GM12878 (cell line): ENCODE measurements around the gene CYB5R2. TPM values are rescaled to one million over a fixed set of nuclear protein-coding genes. Genes with fewer than 3 reads are reported as not detected.

Experiments used
- ATAC-seq: fragments of 200-7000 bp; cut with Tn5 transposase; 3 replicates; pipeline ENCODE4 v1.9.1; 2020; ENCODE audit warnings: mild to moderate bottlenecking, moderate library complexity
- BruUV-seq: library from RNA; stranded (reverse); fragments of 400-500 nt; replicated peaks from 2 replicates; lab custom pipeline; 2021; lab: Mats Ljungman, UMichigan
- CTCF ChIA-PET: fragments of 300-600 bp; sonication (Branson Sonifier 250); formaldehyde crosslinking; extraction: SDS; loops from one replicate; lab custom pipeline; 2021; ENCODE audit warnings: inconsistent platforms; lab: Yijun Ruan, JAX
- POLR2A ChIA-PET: fragments of 350-600 bp; formaldehyde crosslinking; extraction: SDS; loops from one replicate; lab custom pipeline; 2021; ENCODE audit warnings: inconsistent platforms; lab: Charles Lee
- RAD21 ChIA-PET: fragments of 300-600 bp; sonication (Branson Sonifier 250); formaldehyde crosslinking; loops from one replicate; lab custom pipeline; 2023; ENCODE audit warnings: antibody characterized with exemption; ENCODE audit not compliant: unreplicated experiment; lab: Charles Lee
- SMC1A ChIA-PET: fragments of 300-600 bp; sonication (Branson Sonifier 250); formaldehyde crosslinking; loops from one replicate; lab custom pipeline; 2023; ENCODE audit not compliant: unreplicated experiment, uncharacterized antibody; lab: Charles Lee
- DNase-seq: peaks from one replicate; pipeline ENCODE4 v3.0.0-alpha.2; 2011; ENCODE audit warnings: low read depth, low spot score
- FAIRE-seq: peaks from 3 replicates; lab custom pipeline; 2011; peaks lifted over from hg19 to GRCh38; lab: Jason Lieb, UNC
- H2AFZ ChIP-seq: 2 replicates; pipeline ENCODE4 v1.6.0; 2011; ENCODE audit warnings: low read depth, low read length, control low read depth; ENCODE audit not compliant: control insufficient read depth
- H3K27ac ChIP-seq: 2 replicates; pipeline ENCODE4 v1.5.1; 2011; ENCODE audit warnings: control low read depth; ENCODE audit not compliant: control insufficient read depth, insufficient read depth
- H3K27me3 ChIP-seq, 2 experiments: replicated peaks in 1 of 2; 2 replicates each; pipeline versions ENCODE4 v1.6.0 to v1.6.1; 2011; ENCODE audit warnings: low read length in 1 of 2; ENCODE audit not compliant: control insufficient read depth in 2 of 2, insufficient read depth in 2 of 2
- H3K36me3 ChIP-seq, 2 experiments: 2 replicates each; pipeline ENCODE4 v1.5.1; 2011; ENCODE audit warnings: low read length in 1 of 2; ENCODE audit not compliant: control insufficient read depth in 2 of 2, insufficient read depth in 2 of 2
- H3K4me1 ChIP-seq: 2 replicates; pipeline ENCODE4 v1.6.1; 2011; ENCODE audit warnings: mild to moderate bottlenecking, low read length, moderate library complexity, mixed read lengths; ENCODE audit not compliant: control insufficient read depth, insufficient read depth
- H3K4me2 ChIP-seq: 2 replicates; pipeline ENCODE4 v1.6.0; 2011; ENCODE audit warnings: control low read depth; ENCODE audit not compliant: control insufficient read depth, insufficient read depth
- H3K4me3 ChIP-seq: fragments of 200-600 bp; sonication (generic); 2 replicates; pipeline ENCODE4 v1.5.1; 2016
- H3K79me2 ChIP-seq: 2 replicates; pipeline ENCODE4 v1.6.0; 2011; ENCODE audit warnings: low read length; ENCODE audit not compliant: control insufficient read depth, insufficient read depth
- H3K9ac ChIP-seq: 2 replicates; pipeline ENCODE4 v1.8.0; 2011; ENCODE audit warnings: low read length, control low read depth, mixed read lengths; ENCODE audit not compliant: control insufficient read depth, insufficient read depth
- H3K9me3 ChIP-seq: replicated peaks from 3 replicates; pipeline ENCODE4 v1.5.1; 2011; ENCODE audit warnings: mild to moderate bottlenecking, low read length; ENCODE audit not compliant: control insufficient read depth, insufficient read depth
- H4K20me1 ChIP-seq: 2 replicates; pipeline ENCODE4 v1.6.0; 2011; ENCODE audit not compliant: control insufficient read depth, insufficient read depth
- HDAC6 ChIP-seq: fragments of 200-600 bp; sonication (generic); IDR thresholded peaks from one replicate; pipeline ENCODE4 v1.8.0; 2017; ENCODE audit warnings: antibody characterized with exemption; ENCODE audit not compliant: unreplicated experiment
- NBN ChIP-seq: fragments of 450-650 bp; IDR thresholded peaks from 2 replicates; pipeline ENCODE4 v1.6.1; 2016
- RFX5 ChIP-seq: IDR thresholded peaks from 2 replicates; pipeline ENCODE4 v1.6.1; 2011; ENCODE audit warnings: low read depth, low read length, improper control_type of control experiment
- SP1 ChIP-seq: IDR thresholded peaks from one replicate; pipeline ENCODE4 v1.6.1; 2011; ENCODE audit warnings: low read depth, low read length
- ZSCAN29 ChIP-seq: fragments of 450-650 bp; IDR thresholded peaks from 2 replicates; pipeline ENCODE4 v1.6.1; 2017; ENCODE audit warnings: mild to moderate bottlenecking, moderate library complexity
- ZZZ3 ChIP-seq: IDR thresholded peaks from 2 replicates; pipeline ENCODE4 v1.6.1; 2011; ENCODE audit warnings: low read depth; ENCODE audit not compliant: control insufficient read depth, insufficient read length
- WGBS: methylation state at CpG from one replicate; pipeline ENCODE4 v1.1.6; 2016; ENCODE audit warnings: low lambda C conversion rate; ENCODE audit not compliant: insufficient replicate concordance, insufficient coverage; ENCODE audit errors: missing lambda C conversion rate; 5-methylcytosine and 5-hydroxymethylcytosine counted together
- in situ Hi-C: fragments of 300-500 bp; cut with MboI; formaldehyde crosslinking; loops from 9 replicates; pipeline ENCODE4 v1.14.3; 2018; ENCODE audit warnings: mixed read lengths
- intact Hi-C: fragments of 100-400 bp; cut with micrococcal nuclease; formaldehyde crosslinking; loops from one replicate; pipeline ENCODE4 v1.14.2; 2022; ENCODE audit not compliant: unreplicated experiment
- polyA plus RNA-seq, 11 experiments: library from polyadenylated mRNA; depleted of rRNA in 4 of 11; unstranded in 6 of 11; stranded (reverse) in 5 of 11; fragments of >200 nt; fragmentation: Nextera tagmentation in 4 of 11; fragmentation: Illumina TruSeq in 1 of 11; extraction: Ambion mirVana in 4 of 11; extraction: Trizol in 1 of 11; gene quantifications; 1 replicate in 1 of 11; 2 replicates in 10 of 11; pipeline versions ENCODE4 v1.2.1 to v1.2.3, GENCODE V29; 2011 to 2016; ENCODE audit warnings: inconsistent platforms in 2 of 11, missing spikeins in 2 of 11, low read depth in 1 of 11
- total RNA-seq, 4 experiments: library from RNA; depleted of rRNA in 3 of 4; stranded (reverse); fragments of >200 nt in 3 of 4; fragmentation: Illumina TruSeq in 1 of 4; extraction: Trizol in 1 of 4; gene quantifications; 2 replicates each; pipeline versions ENCODE4 v1.2.1 to v1.2.3, GENCODE V29; 2013 to 2021
- TF ChIP-seq, protein P1 (sequence below): fragments of 450-650 bp; IDR thresholded peaks from 2 replicates; pipeline ENCODE4 v1.6.1; 2017; ENCODE audit warnings: borderline replicate concordance
- TF ChIP-seq, protein P2 (sequence below): fragments of 450-650 bp; IDR thresholded peaks from 2 replicates; pipeline ENCODE4 v1.6.1; 2016; ENCODE audit warnings: mild to moderate bottlenecking, moderate library complexity, borderline replicate concordance
- TF ChIP-seq, protein P3 (sequence below): fragments of 450-650 bp; IDR thresholded peaks from 2 replicates; pipeline ENCODE4 v1.6.1; 2014; ENCODE audit warnings: mild to moderate bottlenecking
- TF ChIP-seq, protein P4 (sequence below): IDR thresholded peaks from 2 replicates; pipeline ENCODE4 v1.6.1; 2012; ENCODE audit warnings: low read depth, low read length, improper control_type of control experiment
- TF ChIP-seq, protein P5 (sequence below): IDR thresholded peaks from 2 replicates; pipeline ENCODE4 v1.6.1; 2011; ENCODE audit warnings: borderline replicate concordance, low read depth, mild to moderate bottlenecking, moderate library complexity, low read length; ENCODE audit not compliant: insufficient read depth, poor library complexity, severe bottlenecking

CYB5R2 gene
- total and polyA plus RNA-seq, 10 of the 15 experiments (the other 5 are each of a cell fraction or from before 2014, with no cell fraction given) = 21.0 to 111 (median 70.4) TPM

DNA sequence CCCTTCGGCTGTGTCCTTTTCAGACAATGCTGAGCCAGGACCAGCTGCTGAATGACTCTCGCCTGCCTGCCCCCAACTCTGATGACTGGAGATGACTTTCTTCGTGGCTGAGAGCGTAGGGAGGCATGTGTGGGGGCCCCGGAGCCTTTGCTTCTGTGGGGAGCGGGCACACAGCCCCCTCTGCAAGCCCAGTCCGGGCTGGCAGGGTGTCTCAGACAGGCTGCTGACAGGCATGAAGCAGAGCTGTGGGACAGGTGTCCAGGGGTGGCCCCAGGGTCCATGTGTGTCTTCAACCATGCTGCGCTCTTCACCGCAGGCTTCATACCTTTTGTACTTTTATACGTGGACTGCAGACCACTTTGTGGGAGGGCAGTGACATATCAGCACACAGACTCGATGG lies 16.6 kb downstream of the CYB5R2 start:
- ChIA-PET RAD21 (interaction anchor here (0.7 to 2.0 kb wide), 7 partner anchors 29 to 304 kb away, joined by 3 to 11 read pairs (median 5); partner anchors contain the start of gene PPFIBP2), CTCF (interaction anchor here (0.7 to 2.7 kb wide), 21 partner anchors 8 to 559 kb away, joined by 3 to 16 read pairs (median 4); partner anchors contain the start of gene PPFIBP2), SMC1A (interaction anchor here (0.7 to 1.8 kb wide), 9 partner anchors 31 to 559 kb away, joined by 3 to 9 read pairs (median 5); partner anchors contain the start of gene PPFIBP2), POLR2A (interaction anchor here (1.4 kb wide), 1 partner anchor 142 kb away, joined by 3 read pairs; no protein-coding TSS in a partner anchor)
- no peaks in the 10 kb centered on the region for H3K4me1 ChIP-seq
- no TSS peak for BruUV-seq
- in situ Hi-C loops (no loop called here), intact Hi-C loops (no loop called here)
- no peaks in the 10 kb centered on the region; the same call in 2 of the 3 replicates for H3K9me3 ChIP-seq
- no peaks in the 10 kb centered on the region for H3K27me3 ChIP-seq
- no peak overlapping the region for H3K4me2 ChIP-seq
- no peak overlapping the region for H3K4me3 ChIP-seq
- no peak overlapping the region for H3K9ac ChIP-seq
- peaks cover 19 to 41% of the 10 kb centered on the region in 2 experiments for H3K36me3 ChIP-seq
- H2AFZ ChIP-seq = no peak overlapping the region
- no peaks in the 10 kb centered on the region for H4K20me1 ChIP-seq
- H3K79me2 ChIP-seq = no peaks in the 10 kb centered on the region
- no peak overlapping the region for H3K27ac ChIP-seq
- 91% methylated on average over 11 of the region's 11 CpGs for WGBS
- DNase-seq (no peak), FAIRE-seq (no peak), ATAC-seq (no peak)
- TF ChIP-seq, protein P1, sequence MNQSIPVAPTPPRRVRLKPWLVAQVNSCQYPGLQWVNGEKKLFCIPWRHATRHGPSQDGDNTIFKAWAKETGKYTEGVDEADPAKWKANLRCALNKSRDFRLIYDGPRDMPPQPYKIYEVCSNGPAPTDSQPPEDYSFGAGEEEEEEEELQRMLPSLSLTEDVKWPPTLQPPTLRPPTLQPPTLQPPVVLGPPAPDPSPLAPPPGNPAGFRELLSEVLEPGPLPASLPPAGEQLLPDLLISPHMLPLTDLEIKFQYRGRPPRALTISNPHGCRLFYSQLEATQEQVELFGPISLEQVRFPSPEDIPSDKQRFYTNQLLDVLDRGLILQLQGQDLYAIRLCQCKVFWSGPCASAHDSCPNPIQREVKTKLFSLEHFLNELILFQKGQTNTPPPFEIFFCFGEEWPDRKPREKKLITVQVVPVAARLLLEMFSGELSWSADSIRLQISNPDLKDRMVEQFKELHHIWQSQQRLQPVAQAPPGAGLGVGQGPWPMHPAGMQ = no peak
- TF ChIP-seq HDAC6 (no peak), NBN (no peak), ZSCAN29 (no peak), RFX5 (no peak), SP1 (no peak), ZZZ3 (no peak)
- TF ChIP-seq, protein P2, sequence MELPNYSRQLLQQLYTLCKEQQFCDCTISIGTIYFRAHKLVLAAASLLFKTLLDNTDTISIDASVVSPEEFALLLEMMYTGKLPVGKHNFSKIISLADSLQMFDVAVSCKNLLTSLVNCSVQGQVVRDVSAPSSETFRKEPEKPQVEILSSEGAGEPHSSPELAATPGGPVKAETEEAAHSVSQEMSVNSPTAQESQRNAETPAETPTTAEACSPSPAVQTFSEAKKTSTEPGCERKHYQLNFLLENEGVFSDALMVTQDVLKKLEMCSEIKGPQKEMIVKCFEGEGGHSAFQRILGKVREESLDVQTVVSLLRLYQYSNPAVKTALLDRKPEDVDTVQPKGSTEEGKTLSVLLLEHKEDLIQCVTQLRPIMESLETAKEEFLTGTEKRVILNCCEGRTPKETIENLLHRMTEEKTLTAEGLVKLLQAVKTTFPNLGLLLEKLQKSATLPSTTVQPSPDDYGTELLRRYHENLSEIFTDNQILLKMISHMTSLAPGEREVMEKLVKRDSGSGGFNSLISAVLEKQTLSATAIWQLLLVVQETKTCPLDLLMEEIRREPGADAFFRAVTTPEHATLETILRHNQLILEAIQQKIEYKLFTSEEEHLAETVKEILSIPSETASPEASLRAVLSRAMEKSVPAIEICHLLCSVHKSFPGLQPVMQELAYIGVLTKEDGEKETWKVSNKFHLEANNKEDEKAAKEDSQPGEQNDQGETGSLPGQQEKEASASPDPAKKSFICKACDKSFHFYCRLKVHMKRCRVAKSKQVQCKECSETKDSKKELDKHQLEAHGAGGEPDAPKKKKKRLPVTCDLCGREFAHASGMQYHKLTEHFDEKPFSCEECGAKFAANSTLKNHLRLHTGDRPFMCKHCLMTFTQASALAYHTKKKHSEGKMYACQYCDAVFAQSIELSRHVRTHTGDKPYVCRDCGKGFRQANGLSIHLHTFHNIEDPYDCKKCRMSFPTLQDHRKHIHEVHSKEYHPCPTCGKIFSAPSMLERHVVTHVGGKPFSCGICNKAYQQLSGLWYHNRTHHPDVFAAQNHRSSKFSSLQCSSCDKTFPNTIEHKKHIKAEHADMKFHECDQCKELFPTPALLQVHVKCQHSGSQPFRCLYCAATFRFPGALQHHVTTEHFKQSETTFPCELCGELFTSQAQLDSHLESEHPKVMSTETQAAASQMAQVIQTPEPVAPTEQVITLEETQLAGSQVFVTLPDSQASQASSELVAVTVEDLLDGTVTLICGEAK = no peak
- TF ChIP-seq, protein P3, sequence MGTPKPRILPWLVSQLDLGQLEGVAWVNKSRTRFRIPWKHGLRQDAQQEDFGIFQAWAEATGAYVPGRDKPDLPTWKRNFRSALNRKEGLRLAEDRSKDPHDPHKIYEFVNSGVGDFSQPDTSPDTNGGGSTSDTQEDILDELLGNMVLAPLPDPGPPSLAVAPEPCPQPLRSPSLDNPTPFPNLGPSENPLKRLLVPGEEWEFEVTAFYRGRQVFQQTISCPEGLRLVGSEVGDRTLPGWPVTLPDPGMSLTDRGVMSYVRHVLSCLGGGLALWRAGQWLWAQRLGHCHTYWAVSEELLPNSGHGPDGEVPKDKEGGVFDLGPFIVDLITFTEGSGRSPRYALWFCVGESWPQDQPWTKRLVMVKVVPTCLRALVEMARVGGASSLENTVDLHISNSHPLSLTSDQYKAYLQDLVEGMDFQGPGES = no peak
- TF ChIP-seq, protein P4, sequence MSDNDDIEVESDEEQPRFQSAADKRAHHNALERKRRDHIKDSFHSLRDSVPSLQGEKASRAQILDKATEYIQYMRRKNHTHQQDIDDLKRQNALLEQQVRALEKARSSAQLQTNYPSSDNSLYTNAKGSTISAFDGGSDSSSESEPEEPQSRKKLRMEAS = no peak
- TF ChIP-seq, protein P5, sequence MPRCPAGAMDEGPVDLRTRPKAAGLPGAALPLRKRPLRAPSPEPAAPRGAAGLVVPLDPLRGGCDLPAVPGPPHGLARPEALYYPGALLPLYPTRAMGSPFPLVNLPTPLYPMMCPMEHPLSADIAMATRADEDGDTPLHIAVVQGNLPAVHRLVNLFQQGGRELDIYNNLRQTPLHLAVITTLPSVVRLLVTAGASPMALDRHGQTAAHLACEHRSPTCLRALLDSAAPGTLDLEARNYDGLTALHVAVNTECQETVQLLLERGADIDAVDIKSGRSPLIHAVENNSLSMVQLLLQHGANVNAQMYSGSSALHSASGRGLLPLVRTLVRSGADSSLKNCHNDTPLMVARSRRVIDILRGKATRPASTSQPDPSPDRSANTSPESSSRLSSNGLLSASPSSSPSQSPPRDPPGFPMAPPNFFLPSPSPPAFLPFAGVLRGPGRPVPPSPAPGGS = no peak
